HG03108 (cell line): ENCODE data around the gene NSDHL.
A peak's percentile ranks its signal among the peaks of the same experiment; 100 is the strongest.
"Not testable (repeated sequence)": the region's sequence is repeated elsewhere in the genome, so short reads cannot be mapped to it uniquely, and the experiment has no call there.

Experiments used
- ATAC-seq: cut with Tn5 transposase; IDR thresholded peaks from one replicate; pipeline ENCODE4 v1.9.1; 2021; ENCODE audit warnings: moderate library complexity; ENCODE audit not compliant: unreplicated experiment

The NSDHL gene

GRCh38 chrX:152830312-152831305, at the start of gene NSDHL, which contains the start of gene CETN2:
TSS of gene NSDHL (plus strand) at chrX:152831063. CDS start at chrX:152846325, 15,262 bp downstream.
TSS of gene CETN2 (minus strand) at chrX:152830757. CDS start at chrX:152830710, 47 bp downstream.
- peak; percentile 98 for ATAC-seq

GRCh38 chrX:152787062-152787461, 43.8 kb upstream of the NSDHL start:
- ATAC-seq, result peak; percentile 56

- ATAC-seq, result no peak
These were observed 31.9 kb upstream of the NSDHL start for GRCh38 chrX:152798945-152799344.

GRCh38 chrX:152806035-152806434, 24.8 kb upstream of the NSDHL start:
- no peak for ATAC-seq

GRCh38 chrX:152810403-152810802, 20.5 kb upstream of the NSDHL start:
- ATAC-seq, result no peak

- ATAC-seq, result no peak
These were observed 17.7 kb upstream of the NSDHL start for GRCh38 chrX:152813206-152813605.

GRCh38 chrX:152814048-152814447, 16.8 kb upstream of the NSDHL start:
- no peak for ATAC-seq

GRCh38 chrX:152817078-152817764, 13.6 kb upstream of the NSDHL start:
- ATAC-seq, result no peak

GRCh38 chrX:152818356-152818755, 12.5 kb upstream of the NSDHL start:
- ATAC-seq, result no peak

- ATAC-seq, result no peak
These were observed 11.6 kb upstream of the NSDHL start for GRCh38 chrX:152819266-152819665.

- no peak for ATAC-seq
These were observed 11.1 kb upstream of the NSDHL start for GRCh38 chrX:152819732-152820131.

GRCh38 chrX:152821145-152821765, 9.6 kb upstream of the NSDHL start:
- no peak for ATAC-seq

- no peak for ATAC-seq
These were observed 8.3 kb upstream of the NSDHL start for GRCh38 chrX:152822383-152823086.

- ATAC-seq, result no peak
These were observed 7.2 kb upstream of the NSDHL start for GRCh38 chrX:152823657-152824056.

- no peak for ATAC-seq
These were observed 6.0 kb upstream of the NSDHL start for GRCh38 chrX:152824841-152825374.

GRCh38 chrX:152831391-152831790, 528 bp downstream of the NSDHL start:
- no peak for ATAC-seq

GRCh38 chrX:152832520-152832919, 1.7 kb downstream of the NSDHL start:
- ATAC-seq, result no peak

- ATAC-seq, result no peak
These were observed 2.5 kb downstream of the NSDHL start for GRCh38 chrX:152833378-152833777.

GRCh38 chrX:152835470-152835869, 4.6 kb downstream of the NSDHL start:
- not testable (repeated sequence) for ATAC-seq

GRCh38 chrX:152842772-152843338, 12.0 kb downstream of the NSDHL start:
- ATAC-seq, result no peak
